ACHN (cell line): Measurements from ENCODE around the gene TAF11L6.
"Not testable (repeated sequence)": the region's sequence is repeated elsewhere in the genome, so short reads cannot be mapped to it uniquely, and the experiment has no call there.

ENCODE experiments used
- DNase-seq: peaks from one replicate; pipeline ENCODE4 v3.0.0-alpha.2; 2015
- in situ Hi-C: cut with HindIII; loops from 2 replicates; pipeline ENCODE4 v1.10.0; 2017; ENCODE audit warnings: low sequenced_read_pairs, low pct_ligation_motif_present, low pct_unique_long_range_greater_than_20kb

The TAF11L6 gene

DNA sequence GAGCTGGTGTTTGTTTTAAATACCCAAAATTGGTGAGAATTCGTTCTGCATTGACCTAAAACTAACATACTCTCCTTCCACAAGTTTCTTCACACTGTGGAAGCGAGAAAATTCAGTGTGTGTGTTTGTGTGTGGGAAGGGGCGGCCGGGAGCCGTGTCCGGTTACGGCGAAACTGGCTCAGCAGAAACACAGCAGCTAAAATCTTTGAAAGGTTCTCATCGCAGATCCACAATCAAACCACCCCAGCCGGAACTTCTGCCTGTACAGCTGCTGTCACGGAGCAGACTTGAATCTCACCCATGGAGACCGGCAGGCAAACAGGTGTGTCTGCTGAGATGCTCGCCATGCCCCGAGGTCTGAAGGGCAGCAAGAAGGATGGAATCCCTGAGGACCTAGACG is at the start of gene TAF11L6:
TAF11L6 (plus strand) TSS at position 301 of the 400 bp plus-strand sequence.
- in situ Hi-C loops, DNase-seq: not testable (repeated sequence)

DNA sequence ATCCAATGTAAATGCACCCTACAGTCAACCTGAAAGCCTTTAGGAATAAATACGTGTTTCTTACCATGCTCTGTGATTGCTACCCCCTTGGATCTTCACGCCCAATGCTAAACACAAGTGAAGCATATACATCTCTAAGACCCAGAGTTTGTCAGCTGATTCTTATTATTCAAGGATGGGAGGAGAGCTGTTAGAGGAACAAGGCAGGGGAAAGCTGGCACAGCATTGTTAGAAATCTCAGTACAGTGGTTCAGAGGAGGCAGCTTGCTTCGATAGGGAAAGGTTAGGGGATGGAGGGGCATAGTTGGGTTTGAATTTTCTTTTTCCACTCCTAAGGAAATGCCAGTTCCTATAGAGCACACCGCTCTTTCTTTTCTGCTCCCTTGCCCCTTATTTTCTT is 47.1 kb upstream of the TAF11L6 start:
- DNase-seq, result no peak
- in situ Hi-C loops, result no loop called here

DNA sequence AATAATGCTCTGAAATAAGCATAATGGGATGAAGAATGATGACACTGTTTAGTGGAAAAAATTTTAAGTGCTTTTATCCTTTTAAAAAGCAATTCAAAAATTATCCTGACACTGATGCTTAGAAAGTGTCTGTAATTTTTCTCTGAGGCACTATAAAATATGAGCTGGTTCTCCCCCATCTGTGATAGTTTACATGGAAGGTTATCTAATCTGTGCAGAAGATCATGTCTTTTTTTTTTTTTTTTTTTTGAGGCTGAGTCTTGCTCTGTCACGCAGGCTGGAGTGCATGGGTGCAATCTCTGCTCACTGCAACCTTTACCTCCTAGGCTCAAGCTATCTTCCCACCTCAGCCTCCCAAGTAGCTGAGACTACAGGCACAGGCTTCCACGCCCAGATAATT is 45.7 kb upstream of the TAF11L6 start:
- in situ Hi-C loops, result no loop called here

DNA sequence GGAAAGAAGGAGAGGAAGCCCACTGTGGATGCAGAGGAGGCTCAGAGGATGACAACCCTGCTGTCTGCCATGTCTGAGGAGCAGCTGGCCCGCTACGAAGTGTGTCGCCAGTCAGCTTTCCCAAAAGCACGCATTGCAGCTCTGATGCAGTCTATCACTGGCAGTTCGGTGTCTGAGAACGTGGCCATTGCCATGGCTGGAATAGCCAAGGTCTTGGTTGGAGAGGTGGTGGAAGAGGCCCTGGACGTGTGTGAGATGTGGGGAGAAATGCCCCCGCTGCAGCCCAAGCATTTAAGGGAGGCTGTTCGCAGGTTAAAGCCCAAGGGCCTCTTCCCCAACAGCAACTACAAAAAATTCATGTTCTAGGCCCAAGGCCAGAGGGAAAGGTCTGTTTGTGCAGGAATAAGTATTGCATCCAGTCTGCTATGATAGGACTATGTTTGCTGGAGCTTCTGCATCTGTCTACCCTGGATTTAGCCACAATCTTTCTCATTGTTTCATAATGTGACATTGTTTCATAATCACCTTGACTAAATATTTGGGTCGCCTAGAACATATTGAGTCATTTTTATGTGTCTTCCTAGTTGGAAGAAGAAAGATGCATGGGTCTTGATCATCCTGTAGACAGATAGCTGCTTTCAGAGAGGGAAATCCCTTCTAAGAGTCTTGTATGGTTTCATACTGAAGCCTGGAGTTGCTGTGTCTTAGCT is 41.9 kb upstream of the TAF11L6 start:
- DNase-seq, in situ Hi-C loops: not testable (repeated sequence)

More for the DNA sequence above, 45.7 kb upstream of the TAF11L6 start:
- DNase-seq, result no peak

DNA sequence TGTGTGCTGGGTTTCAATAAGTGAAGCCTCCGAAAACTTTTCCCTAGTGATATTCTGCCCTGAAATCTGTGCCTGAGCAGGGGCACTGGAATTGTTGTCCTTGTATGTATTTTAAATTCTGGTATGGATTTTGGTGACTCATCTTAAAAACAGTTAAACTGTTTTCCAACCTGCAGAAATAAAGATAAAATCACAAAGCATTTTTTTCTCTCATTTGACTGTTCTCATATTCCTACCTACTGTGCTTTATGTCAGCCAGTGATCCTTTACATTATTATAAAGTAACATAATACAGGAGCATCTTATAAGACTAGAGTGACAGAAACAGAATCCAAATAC is 41.3 kb upstream of the TAF11L6 start:
- in situ Hi-C loops, result no loop called here
- DNase-seq, result no peak

GRCh38 chr5:17491257-17491656 is 37.2 kb upstream of the TAF11L6 start:
- DNase-seq, in situ Hi-C loops: not testable (repeated sequence)

- no peak for DNase-seq
- in situ Hi-C loops, result no loop called here
Observed at GRCh38 chr5:17492770-17493169, 35.7 kb upstream of the TAF11L6 start.

- DNase-seq, result no peak
- in situ Hi-C loops, result no loop called here
Observed at GRCh38 chr5:17497446-17497845, 31.0 kb upstream of the TAF11L6 start.

DNA sequence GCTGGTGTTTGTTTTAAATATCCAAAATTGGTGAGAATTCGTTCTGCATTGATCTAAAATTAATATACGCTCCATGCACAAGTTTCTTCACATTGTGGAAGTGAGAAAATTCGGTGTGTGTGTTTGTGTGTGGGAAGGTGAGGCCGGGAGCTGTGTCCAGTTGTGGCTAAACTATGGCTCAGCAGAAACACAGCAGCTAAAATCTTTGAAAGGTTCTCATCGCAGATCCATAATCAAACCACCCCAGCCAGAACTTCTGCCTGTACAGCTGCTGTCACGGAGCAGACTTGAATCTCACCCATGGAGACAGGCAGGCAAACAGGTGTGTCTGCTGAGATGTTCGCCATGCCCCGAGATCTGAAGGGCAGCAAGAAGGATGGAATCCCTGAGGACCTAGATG is 30.5 kb upstream of the TAF11L6 start, which contains the start of gene TAF11L2:
TAF11L2 (plus strand) TSS at position 301 of the 400 bp plus-strand sequence.
- in situ Hi-C loops, DNase-seq: not testable (repeated sequence)

- in situ Hi-C loops, result no loop called here
- DNase-seq, result no peak
Observed at GRCh38 chr5:17511775-17512325, 16.6 kb upstream of the TAF11L6 start.

GRCh38 chr5:17517526-17517925 is 10.9 kb upstream of the TAF11L6 start:
- DNase-seq, in situ Hi-C loops: not testable (repeated sequence)

DNA sequence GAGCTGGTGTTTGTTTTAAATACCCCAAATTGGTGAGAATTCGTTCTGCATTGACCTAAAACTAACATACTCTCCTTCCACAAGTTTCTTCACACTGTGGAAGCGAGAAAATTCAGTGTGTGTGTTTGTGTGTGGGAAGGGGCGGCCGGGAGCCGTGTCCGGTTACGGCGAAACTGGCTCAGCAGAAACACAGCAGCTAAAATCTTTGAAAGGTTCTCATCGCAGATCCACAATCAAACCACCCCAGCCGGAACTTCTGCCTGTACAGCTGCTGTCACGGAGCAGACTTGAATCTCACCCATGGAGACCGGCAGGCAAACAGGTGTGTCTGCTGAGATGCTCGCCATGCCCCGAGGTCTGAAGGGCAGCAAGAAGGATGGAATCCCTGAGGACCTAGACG is 10.4 kb upstream of the TAF11L6 start, which contains the start of gene TAF11L3:
TAF11L3 (plus strand) TSS at position 301 of the 400 bp plus-strand sequence.
- in situ Hi-C loops, DNase-seq: not testable (repeated sequence)

GRCh38 chr5:17519508-17519907 is 9.0 kb upstream of the TAF11L6 start:
- in situ Hi-C loops, DNase-seq: not testable (repeated sequence)

DNA sequence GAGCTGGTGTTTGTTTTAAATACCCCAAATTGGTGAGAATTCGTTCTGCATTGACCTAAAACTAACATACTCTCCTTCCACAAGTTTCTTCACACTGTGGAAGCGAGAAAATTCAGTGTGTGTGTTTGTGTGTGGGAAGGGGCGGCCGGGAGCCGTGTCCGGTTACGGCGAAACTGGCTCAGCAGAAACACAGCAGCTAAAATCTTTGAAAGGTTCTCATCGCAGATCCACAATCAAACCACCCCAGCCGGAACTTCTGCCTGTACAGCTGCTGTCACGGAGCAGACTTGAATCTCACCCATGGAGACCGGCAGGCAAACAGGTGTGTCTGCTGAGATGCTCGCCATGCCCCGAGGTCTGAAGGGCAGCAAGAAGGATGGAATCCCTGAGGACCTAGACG is 7.0 kb upstream of the TAF11L6 start, which contains the start of gene TAF11L4:
TAF11L4 (plus strand) TSS at position 301 of the 400 bp plus-strand sequence.
- DNase-seq, in situ Hi-C loops: not testable (repeated sequence)

GRCh38 chr5:17524935-17525334 is 3.5 kb upstream of the TAF11L6 start, which contains the start of gene TAF11L5:
Gene TAF11L5, plus strand, starts transcription at chr5:17525235.
- DNase-seq, in situ Hi-C loops: not testable (repeated sequence)

DNA sequence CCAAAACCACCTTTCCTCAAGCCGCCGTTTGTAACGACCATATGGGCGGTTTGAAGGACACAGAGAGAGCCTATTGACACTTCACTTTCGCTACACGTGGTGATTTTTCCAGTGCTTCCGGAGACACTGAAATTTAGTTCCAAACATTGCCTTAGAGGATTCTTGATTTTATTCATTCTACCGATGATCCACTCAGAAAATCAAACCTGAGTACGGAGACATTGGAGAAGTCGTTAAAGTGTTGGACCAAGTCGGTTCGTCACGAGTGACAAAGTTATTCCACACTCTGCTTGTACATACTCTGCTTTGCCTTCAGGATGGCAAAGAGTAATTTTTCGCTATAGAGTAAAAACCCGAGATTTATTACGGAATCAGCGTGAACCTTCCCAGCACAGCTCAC is 2.0 kb upstream of the TAF11L6 start:
- in situ Hi-C loops, DNase-seq: not testable (repeated sequence)
